Adrenal gland (tissue), 12 donors: ENCODE data around the gene TMEM61. TPM values are rescaled to one million over a fixed set of nuclear protein-coding genes. Genes with fewer than 3 reads are reported as not detected.

Source experiments
- DNase-seq, 7 donors: peaks; one replicate each; pipeline ENCODE4 v3.0.0-alpha.2; 2019 to 2020
- H3K27ac ChIP-seq, 5 donors: fragments of 200-600 bp; sonication (generic) in 4 of 5; 1 replicate in 3 of 5; 2 replicates in 2 of 5; pipeline versions ENCODE4 v1.5.1 to v1.8.0; 2016 to 2020; ENCODE audit warnings: mild to moderate bottlenecking in 1 of 5
- H3K27me3 ChIP-seq: fragments of 200-600 bp; 2 replicates; pipeline ENCODE4 v1.8.0; 2021
- H3K36me3 ChIP-seq, 2 donors: fragments of 200-600 bp; replicated peaks in 1 of 2; 1 replicate in 1 of 2; 2 replicates in 1 of 2; pipeline versions ENCODE4 v1.5.1 to v1.8.0; 2018 to 2022
- H3K4me1 ChIP-seq, 2 donors: fragments of 200-600 bp; replicated peaks in 1 of 2; 1 replicate in 1 of 2; 2 replicates in 1 of 2; pipeline versions ENCODE4 v1.5.1 to v1.8.0; 2018 to 2021
- H3K4me3 ChIP-seq, 4 donors: fragments of 200-600 bp; sonication (generic) in 3 of 4; one replicate each; pipeline ENCODE4 v1.5.1; 2016 to 2018
- H3K9me3 ChIP-seq, 3 donors: fragments of 200-600 bp; sonication (generic) in 1 of 3; replicated peaks in 1 of 3; 1 replicate in 2 of 3; 2 replicates in 1 of 3; pipeline versions ENCODE4 v1.5.1 to v1.8.0; 2016 to 2021
- CTCF ChIP-seq, 6 experiments: fragments of 450-650 bp in 4 of 6; fragments of 200-600 bp in 2 of 6; sonication (generic) in 1 of 6; IDR thresholded peaks; 1 replicate in 5 of 6; 2 replicates in 1 of 6; pipeline versions ENCODE4 v1.5.1 to v1.8.0; 2016 to 2021; ENCODE audit warnings: antibody characterized with exemption in 6 of 6, mild to moderate bottlenecking in 2 of 6, moderate library complexity in 1 of 6
- POLR2A ChIP-seq, 2 donors: fragments of 450-650 bp; IDR thresholded peaks; one replicate each; pipeline ENCODE4 v1.6.1; 2017; ENCODE audit warnings: antibody characterized with exemption in 2 of 2, mild to moderate bottlenecking in 2 of 2, moderate library complexity in 1 of 2
- WGBS, 4 donors: extraction: QIAGEN DNeasy Blood & Tissue Kit in 2 of 4; methylation state at CpG; one replicate each; pipeline versions ENCODE4 v1.1.5 to v1.1.7; 2013 to 2017; 5-methylcytosine and 5-hydroxymethylcytosine counted together
- intact Hi-C, 2 donors: fragments of 100-400 bp; cut with DNase I; formaldehyde crosslinking; loops; one replicate each; pipeline versions ENCODE4 v1.14.1 to v1.15.0; 2022 to 2023
- polyA plus RNA-seq, 3 donors: library from polyadenylated mRNA; stranded (reverse); fragments of 200-250 nt in 2 of 3; fragments of 350-450 nt in 1 of 3; fragmentation: Illumina TruSeq in 1 of 3; extraction: RNeasy Lipid Tissue Mini Kit (QIAGEN cat#74804) in 1 of 3; gene quantifications; one replicate each; pipeline ENCODE4 v1.2.3, GENCODE V29; 2013 to 2014
- total RNA-seq, 9 donors: library from RNA; depleted of rRNA in 4 of 9; stranded (reverse); fragments of >200 nt in 4 of 9; fragments of 120-200 nt in 1 of 9; fragmentation: NEBNext Ultra II Directional in 1 of 9; extraction: Animal tissue kit (Norgen Biotek cat#: 25700) in 1 of 9; gene quantifications; one replicate each; pipeline versions ENCODE4 v1.1.0 to v1.2.4, GENCODE V29; 2013 to 2023
- donor health status: healthy with polysubstance abuse.
- donor health status: Bipolar disorder and iron deficiency.
- donor health status: DM: yes; HTN: yes; CAD: no.
- donor health status: DM: no; HTN: no; CAD: no.
- donor health status: DM: no; HTN: no; CAD: no.
- donor health status: DM: yes; HTN: yes; CAD: no.

Gene TMEM61
- total and polyA plus RNA-seq, 12 donors: 2.2 to 20.9 (median 7.3) TPM

- no peak for DNase-seq
- Histone ChIP-seq H3K9me3 (no peaks in the 10 kb centered on the region), H3K36me3 (no peaks in the 10 kb centered on the region), H3K27ac (peak overlapping the region in 4 of 5 donors; percentile 2 to 87 (median 58)), H3K4me1 (peaks cover 9 to 15% of the 10 kb centered on the region in 2 donors), H3K4me3 (peak overlapping the region in 2 of 4 donors; percentile 27 to 91), H3K27me3 (no peaks in the 10 kb centered on the region)
- WGBS, 4 donors: 19 to 35% (median 23%) methylated on average over 10 to 25 of the region's 25 CpGs
- TF ChIP-seq CTCF (IDR thresholded peaks at IDR 0.05): no peak
- TF ChIP-seq POLR2A (IDR thresholded peaks at IDR 0.05): no peak
- intact Hi-C loops: no loop called here
These were observed 341 bp upstream of the TMEM61 start for GRCh38 chr1:54980046-54980527.

GRCh38 chr1:54981466-54981865 lies 1.0 kb downstream of the TMEM61 start:
- no peak overlapping the region for H3K27ac ChIP-seq
- WGBS, 4 donors: 92 to 96% (median 94%) methylated on average over 8 of the region's 8 CpGs
- TF ChIP-seq POLR2A (IDR thresholded peaks at IDR 0.05) (no peak), CTCF (IDR thresholded peaks at IDR 0.05) (no peak)
- peak in 1 of 7 donors; percentile 9 for DNase-seq
- peak overlapping the region in 1 of 4 donors; percentile 91 for H3K4me3 ChIP-seq
- H3K27me3 ChIP-seq: no peaks in the 10 kb centered on the region
- H3K4me1 ChIP-seq: peaks cover 9 to 15% of the 10 kb centered on the region in 2 donors
- intact Hi-C loops: no loop called here
- no peaks in the 10 kb centered on the region for H3K9me3 ChIP-seq
- no peaks in the 10 kb centered on the region for H3K36me3 ChIP-seq

- H3K4me1 ChIP-seq: peaks cover 9 to 15% of the 10 kb centered on the region in 2 donors
- H3K27ac ChIP-seq: no peak overlapping the region
- H3K4me3 ChIP-seq: no peak overlapping the region
- TF ChIP-seq POLR2A (IDR thresholded peaks at IDR 0.05) (no peak), CTCF (IDR thresholded peaks at IDR 0.05) (peak in 1 of 6 experiments; percentile 7)
- H3K27me3 ChIP-seq: no peaks in the 10 kb centered on the region
- no peaks in the 10 kb centered on the region for H3K36me3 ChIP-seq
- intact Hi-C loops: no loop called here
- no peaks in the 10 kb centered on the region for H3K9me3 ChIP-seq
- peak in 2 of 7 donors; percentile 23 to 52 for DNase-seq
These were observed 2.3 kb downstream of the TMEM61 start for GRCh38 chr1:54982739-54983138.

GRCh38 chr1:54984131-54984842 lies 3.9 kb downstream of the TMEM61 start:
- Histone ChIP-seq H3K36me3 (no peaks in the 10 kb centered on the region), H3K9me3 (no peaks in the 10 kb centered on the region), H3K27ac (no peak overlapping the region), H3K27me3 (no peaks in the 10 kb centered on the region), H3K4me1 (peaks cover 11 to 14% of the 10 kb centered on the region in 2 donors), H3K4me3 (no peak overlapping the region)
- intact Hi-C loops: no loop called here
- 38 to 65% (median 54%) methylated on average over 4 to 7 of the region's 7 CpGs for WGBS, 4 donors
- TF ChIP-seq POLR2A (IDR thresholded peaks at IDR 0.05) (no peak), CTCF (IDR thresholded peaks at IDR 0.05) (no peak)
- DNase-seq: no peak
